DLD1 (cell line): ENCODE measurements around the gene LMCD1.

Source experiments
- in situ Hi-C: cut with HindIII; loops from 2 replicates; pipeline ENCODE4 v1.10.0; 2017; ENCODE audit warnings: low sequenced_read_pairs

LMCD1 gene

GRCh38 chr3:8482960-8483665 is 18.5 kb upstream of the LMCD1 start:
- in situ Hi-C loops = no loop called here

DNA sequence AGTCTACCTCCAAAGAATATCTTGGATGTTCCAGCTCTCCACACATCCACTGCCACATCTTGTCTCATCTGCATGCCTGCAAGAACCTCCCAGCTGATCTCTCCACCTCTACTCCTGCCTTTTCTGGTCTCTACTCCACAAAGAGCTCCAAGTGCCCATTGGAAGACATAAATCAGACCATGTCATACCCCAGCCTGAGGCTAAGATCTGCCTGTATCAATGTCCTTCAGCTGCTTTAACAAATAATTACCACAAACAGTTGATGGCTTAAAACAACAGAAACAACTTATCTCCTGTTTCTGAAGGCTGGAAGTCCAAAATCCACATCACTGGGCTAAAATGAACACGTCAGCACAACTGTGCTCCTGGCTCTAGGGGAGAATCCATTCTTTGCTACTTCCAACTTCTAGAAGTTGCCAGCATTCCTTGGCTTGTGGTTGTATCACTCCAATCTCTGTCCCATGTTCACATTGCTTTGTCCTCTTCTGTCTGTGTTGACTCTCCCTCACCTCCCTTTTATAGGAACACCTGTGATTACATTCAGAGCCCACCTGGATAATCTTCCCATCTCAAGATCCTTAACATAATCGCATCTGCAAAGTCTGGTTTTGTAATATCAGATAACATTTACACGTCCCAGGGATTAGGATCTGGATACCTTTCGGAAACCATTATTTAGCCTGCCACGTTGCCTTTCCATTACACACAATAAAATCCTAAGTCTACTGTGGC is 17.0 kb upstream of the LMCD1 start:
- in situ Hi-C loops = no loop called here

GRCh38 chr3:8485141-8485870 is 16.3 kb upstream of the LMCD1 start:
- in situ Hi-C loops = no loop called here

DNA sequence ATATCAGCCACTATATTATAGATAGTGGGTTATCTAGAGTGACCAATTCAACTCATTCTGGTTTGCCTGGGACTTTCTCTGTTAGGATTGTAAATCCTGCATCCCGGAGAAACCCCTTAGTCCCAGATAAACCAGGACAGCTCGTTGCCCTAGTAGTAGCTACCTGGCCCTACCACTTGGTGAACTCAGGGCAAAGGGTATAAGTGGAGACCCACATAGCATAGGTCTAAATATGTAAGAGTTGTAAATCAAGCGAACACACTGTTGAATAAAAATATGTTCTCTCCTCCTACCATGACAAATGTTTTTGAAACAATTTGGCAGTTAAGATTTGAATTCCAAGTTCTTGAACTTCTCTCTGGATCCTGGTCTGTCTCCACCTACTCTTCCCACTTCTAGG is 15.7 kb upstream of the LMCD1 start:
- in situ Hi-C loops = no loop called here

- in situ Hi-C loops = no loop called here
Measured at GRCh38 chr3:8486434-8486833, 15.2 kb upstream of the LMCD1 start.

DNA sequence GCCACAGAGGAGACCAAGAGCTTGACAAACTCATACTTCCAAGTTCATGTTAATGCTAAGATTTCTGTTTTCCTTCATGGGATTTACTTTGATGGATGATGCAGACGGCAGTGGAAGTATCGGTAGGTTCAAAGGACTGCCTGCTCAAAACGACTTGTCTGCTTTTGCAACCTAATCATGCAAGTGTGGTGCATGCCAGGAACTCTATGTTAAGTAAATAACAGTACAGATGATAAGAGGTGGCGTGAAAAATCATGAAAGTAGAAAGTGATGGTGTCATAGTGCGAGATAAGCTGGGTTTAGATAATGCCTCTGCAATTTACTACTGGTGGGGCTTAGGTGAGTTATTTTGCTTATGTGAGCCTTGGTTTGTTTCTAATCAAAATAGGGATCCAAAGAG is 14.7 kb upstream of the LMCD1 start:
- in situ Hi-C loops = no loop called here

- in situ Hi-C loops = no loop called here
Measured at GRCh38 chr3:8488411-8488810, 13.2 kb upstream of the LMCD1 start.

- in situ Hi-C loops = no loop called here
Measured at GRCh38 chr3:8488877-8489276, 12.7 kb upstream of the LMCD1 start.

GRCh38 chr3:8489278-8489792 is 12.3 kb upstream of the LMCD1 start:
- in situ Hi-C loops = no loop called here

DNA sequence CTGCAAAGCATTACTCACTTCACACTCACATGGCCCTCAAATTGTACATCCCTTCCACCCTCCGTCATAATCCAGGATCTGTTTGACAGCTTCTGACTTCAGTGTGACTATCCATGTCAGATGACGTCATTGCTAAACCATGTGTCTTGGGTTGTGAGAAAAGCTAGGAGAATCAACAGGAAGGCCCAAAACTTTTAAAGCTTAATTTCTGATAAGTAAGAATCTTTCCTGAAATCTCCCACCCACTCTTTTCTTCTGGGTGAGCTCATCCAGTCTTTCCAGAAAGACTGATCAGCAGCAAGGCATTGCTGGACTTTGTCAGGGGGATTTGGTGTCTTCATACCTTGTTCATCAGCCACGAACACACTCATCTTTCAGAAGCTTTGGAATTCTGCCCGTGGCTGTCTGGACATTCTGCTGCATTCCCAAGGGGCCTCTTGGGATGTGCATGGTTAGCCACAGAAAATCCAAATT is 11.5 kb upstream of the LMCD1 start:
- in situ Hi-C loops = no loop called here

- in situ Hi-C loops = no loop called here
Measured at GRCh38 chr3:8491271-8492144, 10.1 kb upstream of the LMCD1 start.

DNA sequence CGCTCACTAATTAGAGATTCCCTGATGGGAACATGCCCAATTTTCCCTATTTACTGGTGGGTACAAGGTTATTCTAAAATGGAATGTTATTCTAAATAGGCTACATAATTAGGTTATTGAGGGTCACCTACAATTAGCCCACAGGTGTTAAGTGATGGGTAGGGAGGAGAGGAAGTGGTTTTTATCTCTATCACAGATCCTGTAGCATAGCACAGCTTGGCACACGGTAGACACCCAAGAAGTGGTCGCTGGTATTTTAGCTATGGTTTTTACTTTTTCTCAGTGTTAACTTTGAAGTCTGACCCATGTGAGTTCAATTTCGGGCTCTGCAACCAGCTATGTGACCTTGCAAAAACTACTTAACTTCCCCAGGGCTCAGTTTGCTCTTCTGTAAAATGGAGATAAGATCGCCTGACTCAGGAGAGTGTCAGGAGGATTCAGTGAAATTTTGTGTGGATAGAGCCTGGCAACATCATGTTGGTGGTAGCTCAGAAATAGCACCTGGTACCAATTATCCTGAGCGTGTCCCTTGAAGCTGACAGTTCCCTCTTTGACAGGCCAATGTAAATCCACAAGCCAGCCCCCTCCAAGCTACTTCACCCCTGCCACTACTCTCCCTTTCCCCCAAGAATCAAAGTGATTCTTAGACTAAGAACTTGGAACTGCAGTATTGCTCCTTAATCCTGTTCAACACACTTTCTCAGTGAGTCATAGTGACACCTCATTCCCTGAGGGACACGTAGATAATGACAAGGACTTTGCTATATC is 8.7 kb upstream of the LMCD1 start:
- in situ Hi-C loops = no loop called here

GRCh38 chr3:8493744-8494143 is 7.9 kb upstream of the LMCD1 start:
- in situ Hi-C loops = no loop called here

DNA sequence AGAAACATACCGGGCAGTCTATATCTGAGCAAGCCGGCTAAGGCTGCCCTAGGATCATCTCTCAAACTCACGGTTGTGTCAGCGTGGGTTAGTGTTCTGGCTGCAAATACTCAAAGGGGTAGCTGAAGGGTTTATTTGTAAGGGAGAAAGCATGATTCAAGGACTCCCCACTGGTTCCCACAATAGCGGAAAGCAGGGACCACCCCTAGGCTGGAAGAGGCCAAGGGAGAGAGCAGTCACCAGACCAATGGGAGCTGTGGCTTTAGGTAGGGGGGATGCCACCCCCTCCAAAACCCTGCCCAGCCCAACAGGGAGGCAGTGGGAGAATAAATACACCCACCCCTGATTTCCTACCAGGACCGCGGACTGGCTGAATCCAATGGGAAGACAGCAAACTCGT is 7.3 kb upstream of the LMCD1 start:
- in situ Hi-C loops = no loop called here

GRCh38 chr3:8497582-8497981 is 4.0 kb upstream of the LMCD1 start:
- in situ Hi-C loops = no loop called here

GRCh38 chr3:8499181-8499611 is 2.4 kb upstream of the LMCD1 start:
- in situ Hi-C loops = no loop called here

- in situ Hi-C loops = no loop called here
Measured at GRCh38 chr3:8500319-8500988, 1.2 kb upstream of the LMCD1 start.

DNA sequence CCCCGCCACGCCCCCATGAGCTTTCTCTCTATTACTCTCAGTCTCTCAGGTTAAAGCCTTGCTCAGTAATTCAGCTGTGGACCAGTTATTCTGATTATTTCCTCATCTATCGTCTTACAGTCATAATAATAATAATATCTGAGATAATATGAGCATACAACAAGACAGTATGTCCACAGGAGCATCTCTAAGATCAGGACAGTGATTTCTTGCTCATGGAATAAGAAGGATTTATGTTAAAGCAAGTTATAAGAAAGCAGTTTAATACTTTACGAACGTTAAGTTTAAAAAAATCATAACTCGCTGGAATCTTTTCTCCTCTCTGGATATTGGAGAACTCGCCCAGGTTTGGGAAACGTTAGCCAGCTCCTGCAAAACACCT is 643 bp upstream of the LMCD1 start:
- in situ Hi-C loops = no loop called here

- in situ Hi-C loops = no loop called here
Measured at GRCh38 chr3:8503461-8503860, 1.8 kb downstream of the LMCD1 start.
